IPS-15b (cell line): ENCODE data around the gene MALSU1.
A peak's percentile ranks its signal among the peaks of the same experiment; 100 is the strongest.
"Not testable (repeated sequence)": the region's sequence is repeated elsewhere in the genome, so short reads cannot be mapped to it uniquely, and the experiment has no call there.

Experiments used
- H3K27me3 ChIP-seq: one replicate; pipeline ENCODE4 v1.6.1; 2013; ENCODE audit warnings: low read length; ENCODE audit not compliant: control insufficient read depth, insufficient read depth
- H3K36me3 ChIP-seq: one replicate; pipeline ENCODE4 v1.6.1; 2013; ENCODE audit warnings: low read length; ENCODE audit not compliant: control insufficient read depth, insufficient read depth
- H3K4me1 ChIP-seq: one replicate; pipeline ENCODE4 v1.6.1; 2013; ENCODE audit warnings: mild to moderate bottlenecking, low read length; ENCODE audit not compliant: control insufficient read depth, insufficient read depth
- H3K4me3 ChIP-seq: one replicate; pipeline ENCODE4 v1.5.1; 2013; ENCODE audit warnings: low read depth, low read length
- H3K9ac ChIP-seq: one replicate; pipeline ENCODE4 v1.6.1; 2013; ENCODE audit warnings: low read depth, mild to moderate bottlenecking, low read length
- H3K9me3 ChIP-seq: one replicate; pipeline ENCODE4 v1.6.1; 2013; ENCODE audit warnings: mild to moderate bottlenecking, low read length; ENCODE audit not compliant: control insufficient read depth, insufficient read depth

MALSU1 gene

GRCh38 chr7:23290993-23291392, 8.1 kb upstream of the MALSU1 start:
- Histone ChIP-seq H3K27me3 (no peaks in the 10 kb centered on the region), H3K4me3 (no peak overlapping the region), H3K9me3 (no peaks in the 10 kb centered on the region), H3K36me3 (no peaks in the 10 kb centered on the region), H3K4me1 (peaks cover 3% of the 10 kb centered on the region), H3K9ac (no peak overlapping the region)

GRCh38 chr7:23291957-23292560, 7.1 kb upstream of the MALSU1 start:
- Histone ChIP-seq H3K4me3 (no peak overlapping the region), H3K27me3 (no peaks in the 10 kb centered on the region), H3K4me1 (peaks cover 3% of the 10 kb centered on the region), H3K9ac (no peak overlapping the region), H3K9me3 (no peaks in the 10 kb centered on the region), H3K36me3 (no peaks in the 10 kb centered on the region)

GRCh38 chr7:23292623-23293022, 6.5 kb upstream of the MALSU1 start:
- Histone ChIP-seq H3K4me1 (peaks cover 2% of the 10 kb centered on the region), H3K4me3 (no peak overlapping the region), H3K9me3 (no peaks in the 10 kb centered on the region), H3K27me3 (no peaks in the 10 kb centered on the region), H3K9ac (no peak overlapping the region), H3K36me3 (no peaks in the 10 kb centered on the region)

- H3K4me1 ChIP-seq, result no peaks in the 10 kb centered on the region
- no peaks in the 10 kb centered on the region for H3K27me3 ChIP-seq
- no peak overlapping the region for H3K4me3 ChIP-seq
- no peak overlapping the region for H3K9ac ChIP-seq
- no peaks in the 10 kb centered on the region for H3K36me3 ChIP-seq
- H3K9me3 ChIP-seq, result no peaks in the 10 kb centered on the region
Measured at GRCh38 chr7:23293500-23294073, 5.6 kb upstream of the MALSU1 start.

- no peak overlapping the region for H3K9ac ChIP-seq
- no peaks in the 10 kb centered on the region for H3K4me1 ChIP-seq
- peaks cover 3% of the 10 kb centered on the region for H3K36me3 ChIP-seq
- H3K27me3 ChIP-seq, result no peaks in the 10 kb centered on the region
- H3K4me3 ChIP-seq, result no peak overlapping the region
- no peaks in the 10 kb centered on the region for H3K9me3 ChIP-seq
Measured at GRCh38 chr7:23294549-23295400, 4.4 kb upstream of the MALSU1 start.

GRCh38 chr7:23295401-23295697, 3.8 kb upstream of the MALSU1 start:
- H3K4me1 ChIP-seq, result no peaks in the 10 kb centered on the region
- H3K9ac ChIP-seq, result no peak overlapping the region
- no peak overlapping the region for H3K4me3 ChIP-seq
- H3K27me3 ChIP-seq, result no peaks in the 10 kb centered on the region
- no peaks in the 10 kb centered on the region for H3K9me3 ChIP-seq
- peaks cover 3% of the 10 kb centered on the region for H3K36me3 ChIP-seq

GRCh38 chr7:23298141-23298881, 828 bp upstream of the MALSU1 start:
- Histone ChIP-seq H3K36me3 (peaks cover 8% of the 10 kb centered on the region), H3K4me1 (no peaks in the 10 kb centered on the region), H3K4me3 (peak overlapping the region; percentile 96), H3K9ac (no peak overlapping the region), H3K27me3 (no peaks in the 10 kb centered on the region), H3K9me3 (no peaks in the 10 kb centered on the region)

GRCh38 chr7:23299770-23300300, 696 bp downstream of the MALSU1 start:
- Histone ChIP-seq H3K36me3 (peaks cover 8% of the 10 kb centered on the region), H3K9me3 (no peaks in the 10 kb centered on the region), H3K4me1 (no peaks in the 10 kb centered on the region), H3K4me3 (peak overlapping the region; percentile 96), H3K9ac (peak overlapping the region; percentile 90), H3K27me3 (no peaks in the 10 kb centered on the region)

GRCh38 chr7:23306936-23307521, 7.9 kb downstream of the MALSU1 start:
- Histone ChIP-seq H3K27me3 (no peaks in the 10 kb centered on the region), H3K9ac (no peak overlapping the region), H3K36me3 (peaks cover 14% of the 10 kb centered on the region), H3K9me3 (no peaks in the 10 kb centered on the region), H3K4me3 (no peak overlapping the region), H3K4me1 (no peaks in the 10 kb centered on the region)

- peaks cover 27% of the 10 kb centered on the region for H3K36me3 ChIP-seq
- no peaks in the 10 kb centered on the region for H3K27me3 ChIP-seq
- no peak overlapping the region for H3K9ac ChIP-seq
- H3K4me1 ChIP-seq, result no peaks in the 10 kb centered on the region
- H3K4me3 ChIP-seq, result no peak overlapping the region
- no peaks in the 10 kb centered on the region for H3K9me3 ChIP-seq
Measured at GRCh38 chr7:23308754-23309153, 9.6 kb downstream of the MALSU1 start.

- not testable (repeated sequence) for H3K4me3 ChIP-seq, H3K9ac ChIP-seq, H3K4me1 ChIP-seq, H3K27me3 ChIP-seq, H3K9me3 ChIP-seq
- peaks cover 48% of the 10 kb centered on the region for H3K36me3 ChIP-seq
Measured at GRCh38 chr7:23312141-23312540, 13.0 kb downstream of the MALSU1 start.
